Upper lobe of left lung (tissue), 6 donors: ENCODE data around the gene SETD6. TPM values are rescaled to one million over a fixed set of nuclear protein-coding genes. Genes with fewer than 3 reads are reported as not detected.
A peak's percentile ranks its signal among the peaks of the same experiment; 100 is the strongest.

ENCODE experiments used
- ATAC-seq, 2 donors: fragments of 200-7000 bp; cut with Tn5 transposase; one replicate each; pipeline ENCODE4 v1.9.1; 2022; ENCODE audit warnings: mild to moderate bottlenecking in 2 of 2, moderate library complexity in 2 of 2; ENCODE audit not compliant: low FRiP score in 2 of 2
- DNase-seq, 2 donors: peaks; one replicate each; pipeline ENCODE4 v3.0.0-alpha.2; 2019 to 2020
- H3K27ac ChIP-seq, 4 donors: fragments of 200-600 bp; sonication (generic); one replicate each; pipeline ENCODE4 v1.5.1; 2016 to 2019
- H3K27me3 ChIP-seq, 4 donors: fragments of 200-600 bp; sonication (generic); one replicate each; pipeline ENCODE4 v1.5.1; 2017 to 2019
- H3K36me3 ChIP-seq, 4 donors: fragments of 200-600 bp; sonication (generic); one replicate each; pipeline ENCODE4 v1.5.1; 2016 to 2019
- H3K4me1 ChIP-seq, 4 donors: fragments of 200-600 bp; sonication (generic); one replicate each; pipeline ENCODE4 v1.5.1; 2018 to 2019
- H3K4me3 ChIP-seq, 4 donors: fragments of 200-600 bp; sonication (generic); one replicate each; pipeline ENCODE4 v1.5.1; 2017 to 2019; ENCODE audit warnings: mild to moderate bottlenecking in 2 of 4, moderate library complexity in 1 of 4
- H3K9me3 ChIP-seq, 4 donors: fragments of 200-600 bp; sonication (generic); one replicate each; pipeline ENCODE4 v1.5.1; 2018 to 2019
- EP300 ChIP-seq, 4 donors: sonication (generic); formaldehyde crosslinking; IDR thresholded peaks; one replicate each; pipeline ENCODE4 v1.5.1; 2017; ENCODE audit warnings: antibody characterized with exemption in 4 of 4, control low read depth in 2 of 4
- POLR2A ChIP-seq, 4 donors: fragments of 450-650 bp; IDR thresholded peaks; one replicate each; pipeline ENCODE4 v1.5.1; 2016 to 2017; ENCODE audit warnings: antibody characterized with exemption in 4 of 4, mild to moderate bottlenecking in 2 of 4
- POLR2AphosphoS5 ChIP-seq, 2 donors: sonication (generic); formaldehyde crosslinking; IDR thresholded peaks; one replicate each; pipeline ENCODE4 v1.5.1; 2017; ENCODE audit warnings: antibody characterized with exemption in 2 of 2
- WGBS, 2 donors: methylation state at CpG; one replicate each; pipeline ENCODE4 v1.1.5; 2017 to 2018; 5-methylcytosine and 5-hydroxymethylcytosine counted together
- total RNA-seq, 6 donors: library from RNA; depleted of rRNA in 4 of 6; stranded (reverse); fragments of >200 nt in 4 of 6; gene quantifications; one replicate each; pipeline versions ENCODE4 v1.1.0 to v1.2.1, GENCODE V29; 2016 to 2021
- TF ChIP-seq, protein P1 (sequence below), 6 experiments: fragments of 450-650 bp in 4 of 6; fragments of 200-600 bp in 2 of 6; sonication (generic) in 2 of 6; IDR thresholded peaks; one replicate each; pipeline ENCODE4 v1.5.1; 2016 to 2019; ENCODE audit warnings: antibody characterized with exemption in 6 of 6
- donor health status: DM: no; HTN: no; CAD: no; lungs with moderate emphysema.
- donor health status: DM: no; HTN: yes; CAD: no; lungs with severe emphysema.

The SETD6 gene
- total RNA-seq, 6 donors from 2014 or later = 17.3 to 78.6 (median 31.7) TPM

DNA sequence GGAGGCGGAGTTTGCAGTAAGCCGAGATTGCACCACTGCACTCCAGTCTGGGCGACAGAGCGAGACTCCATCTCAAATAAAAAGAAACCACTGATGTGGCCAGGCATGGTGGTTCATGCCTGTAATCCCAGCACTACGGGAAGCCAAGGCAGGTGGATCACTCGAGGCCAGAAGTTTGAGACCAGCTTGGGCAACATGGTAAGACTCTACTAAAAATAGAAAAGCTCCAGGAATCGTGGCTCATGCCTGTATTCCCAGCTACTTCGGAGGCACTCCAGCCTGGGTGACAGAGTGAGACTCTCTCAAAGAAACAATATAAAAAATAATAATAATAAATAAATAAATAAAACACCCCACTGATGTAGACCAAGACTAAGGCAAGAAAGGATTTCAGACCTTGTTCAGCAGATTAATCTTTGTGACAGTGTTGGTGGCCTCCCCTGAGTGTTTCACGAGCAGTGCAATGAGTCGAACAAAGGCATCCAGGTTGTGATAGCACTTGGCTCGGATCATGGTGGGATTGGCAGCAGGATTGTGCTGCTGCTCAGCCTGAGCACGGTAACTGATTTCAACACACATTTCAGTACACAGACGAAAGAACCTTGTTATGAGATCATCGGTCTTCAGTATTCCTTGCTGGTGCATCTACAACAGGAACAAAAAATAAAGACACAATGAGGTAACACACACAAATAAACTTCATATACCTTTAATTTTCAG is 18.6 kb downstream of the SETD6 start:
- no peak for ATAC-seq
- H3K27ac ChIP-seq = no peak overlapping the region
- TF ChIP-seq, protein P1, sequence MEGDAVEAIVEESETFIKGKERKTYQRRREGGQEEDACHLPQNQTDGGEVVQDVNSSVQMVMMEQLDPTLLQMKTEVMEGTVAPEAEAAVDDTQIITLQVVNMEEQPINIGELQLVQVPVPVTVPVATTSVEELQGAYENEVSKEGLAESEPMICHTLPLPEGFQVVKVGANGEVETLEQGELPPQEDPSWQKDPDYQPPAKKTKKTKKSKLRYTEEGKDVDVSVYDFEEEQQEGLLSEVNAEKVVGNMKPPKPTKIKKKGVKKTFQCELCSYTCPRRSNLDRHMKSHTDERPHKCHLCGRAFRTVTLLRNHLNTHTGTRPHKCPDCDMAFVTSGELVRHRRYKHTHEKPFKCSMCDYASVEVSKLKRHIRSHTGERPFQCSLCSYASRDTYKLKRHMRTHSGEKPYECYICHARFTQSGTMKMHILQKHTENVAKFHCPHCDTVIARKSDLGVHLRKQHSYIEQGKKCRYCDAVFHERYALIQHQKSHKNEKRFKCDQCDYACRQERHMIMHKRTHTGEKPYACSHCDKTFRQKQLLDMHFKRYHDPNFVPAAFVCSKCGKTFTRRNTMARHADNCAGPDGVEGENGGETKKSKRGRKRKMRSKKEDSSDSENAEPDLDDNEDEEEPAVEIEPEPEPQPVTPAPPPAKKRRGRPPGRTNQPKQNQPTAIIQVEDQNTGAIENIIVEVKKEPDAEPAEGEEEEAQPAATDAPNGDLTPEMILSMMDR (IDR thresholded peaks at IDR 0.05) = no peak
- no peak for TF ChIP-seq POLR2AphosphoS5 (IDR thresholded peaks at IDR 0.05)
- TF ChIP-seq EP300 (IDR thresholded peaks at IDR 0.05) = no peak
- no peak for TF ChIP-seq POLR2A (IDR thresholded peaks at IDR 0.05)
- H3K4me3 ChIP-seq = no peak overlapping the region
- H3K9me3 ChIP-seq = no peaks in the 10 kb centered on the region
- 90 to 95% methylated on average over 14 of the region's 14 CpGs for WGBS, 2 donors
- no peak for DNase-seq
- H3K36me3 ChIP-seq = peaks cover 58 to 100% (median 88%) of the 10 kb centered on the region in 4 donors
- H3K4me1 ChIP-seq = no peaks in the 10 kb centered on the region
- no peaks in the 10 kb centered on the region for H3K27me3 ChIP-seq

DNA sequence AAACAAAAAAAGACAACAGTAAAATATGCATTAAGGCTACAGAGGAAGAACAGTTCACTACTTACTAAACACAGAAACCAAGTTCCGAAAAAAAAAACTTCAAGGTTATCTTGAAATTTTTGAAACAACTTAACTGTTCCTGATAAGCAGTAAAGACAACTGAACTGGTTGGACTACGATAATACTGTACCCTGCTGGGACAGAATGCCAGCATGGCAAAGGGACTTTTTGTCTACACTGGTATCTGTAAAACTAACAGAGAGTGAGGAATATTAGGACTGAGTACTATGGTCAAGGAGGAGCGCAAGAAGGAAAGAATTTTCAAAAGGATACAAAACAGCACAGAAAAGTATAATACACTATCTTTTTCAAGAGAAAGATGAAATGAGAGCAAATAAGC is 19.8 kb downstream of the SETD6 start:
- H3K4me1 ChIP-seq = no peaks in the 10 kb centered on the region
- no peak for TF ChIP-seq POLR2AphosphoS5 (IDR thresholded peaks at IDR 0.05)
- TF ChIP-seq, protein P1 (IDR thresholded peaks at IDR 0.05) = no peak
- TF ChIP-seq EP300 (IDR thresholded peaks at IDR 0.05) = no peak
- no peak for TF ChIP-seq POLR2A (IDR thresholded peaks at IDR 0.05)
- DNase-seq (no peak), ATAC-seq (no peak)
- H3K4me3 ChIP-seq = no peak overlapping the region
- no peaks in the 10 kb centered on the region for H3K27me3 ChIP-seq
- H3K27ac ChIP-seq = no peak overlapping the region
- no peaks in the 10 kb centered on the region for H3K9me3 ChIP-seq
- WGBS, 2 donors = 85 to 94% methylated on average over 3 of the region's 3 CpGs
- H3K36me3 ChIP-seq = peaks cover 63 to 100% (median 89%) of the 10 kb centered on the region in 4 donors

DNA sequence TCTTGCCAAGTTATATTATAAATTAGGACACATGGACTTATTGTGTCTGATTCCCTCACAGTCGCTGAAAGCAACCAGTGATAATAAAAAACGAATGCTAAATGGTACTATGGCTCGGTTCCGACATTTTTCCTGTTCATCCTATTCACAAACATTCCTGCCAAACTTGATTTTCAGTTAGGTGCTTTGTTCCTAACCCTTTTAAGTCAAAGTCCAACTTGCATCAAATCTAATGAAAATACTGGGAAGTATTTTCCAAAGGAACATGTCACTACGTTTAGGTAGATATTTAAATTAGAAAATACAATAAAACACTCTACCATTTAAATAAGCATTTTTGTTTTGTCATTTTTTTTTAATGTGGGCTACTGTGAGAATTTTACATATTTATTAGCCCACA is 21.0 kb downstream of the SETD6 start:
- no peak for DNase-seq
- no peak overlapping the region for H3K4me3 ChIP-seq
- no peaks in the 10 kb centered on the region for H3K9me3 ChIP-seq
- no peaks in the 10 kb centered on the region for H3K4me1 ChIP-seq
- H3K27me3 ChIP-seq = no peaks in the 10 kb centered on the region
- 81 to 82% methylated on average over 5 of the region's 5 CpGs for WGBS, 2 donors
- no peak for ATAC-seq
- H3K36me3 ChIP-seq = peaks cover 65 to 100% (median 91%) of the 10 kb centered on the region in 4 donors
- H3K27ac ChIP-seq = no peak overlapping the region
- TF ChIP-seq POLR2AphosphoS5 (IDR thresholded peaks at IDR 0.05) (no peak), POLR2A (IDR thresholded peaks at IDR 0.05) (no peak), EP300 (IDR thresholded peaks at IDR 0.05) (no peak)
- TF ChIP-seq, protein P1 (IDR thresholded peaks at IDR 0.05) = no peak

DNA sequence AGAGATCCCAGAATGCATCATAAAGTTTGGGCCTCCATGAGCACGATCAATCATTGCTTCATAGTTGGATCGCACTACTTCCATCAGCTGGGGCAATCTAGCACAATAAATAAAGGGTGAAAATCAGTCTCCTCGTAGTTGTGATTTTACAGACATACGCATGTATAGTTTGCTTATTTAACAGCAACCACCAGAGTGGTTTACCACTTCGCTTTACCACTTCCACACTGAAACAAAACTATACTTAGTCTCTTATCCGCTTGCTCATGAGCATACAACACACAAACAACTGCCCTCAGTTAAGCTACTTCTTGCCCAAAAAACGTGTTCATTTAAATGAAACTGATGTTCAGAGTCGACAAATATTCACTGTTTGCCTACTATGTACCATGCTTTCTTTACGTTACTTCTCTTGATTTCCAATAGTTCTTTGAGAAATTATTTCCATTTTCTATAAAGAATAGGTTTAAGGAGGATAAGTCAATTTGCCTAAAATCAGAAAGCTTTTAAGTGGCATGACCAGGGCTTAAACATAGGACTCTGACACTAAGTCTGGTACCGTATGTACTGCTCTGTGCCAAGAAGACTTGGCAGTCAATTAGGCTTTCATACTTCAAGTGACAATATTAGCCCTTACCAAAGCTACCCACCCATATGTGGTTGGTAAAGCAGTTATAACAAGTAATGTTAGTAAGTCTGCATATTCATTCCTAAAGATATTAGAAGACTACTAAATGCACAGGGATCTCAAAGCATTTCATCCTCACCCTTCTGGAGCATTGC is 22.0 kb downstream of the SETD6 start:
- TF ChIP-seq POLR2AphosphoS5 (IDR thresholded peaks at IDR 0.05) (no peak), POLR2A (IDR thresholded peaks at IDR 0.05) (no peak), EP300 (IDR thresholded peaks at IDR 0.05) (no peak)
- TF ChIP-seq, protein P1 (IDR thresholded peaks at IDR 0.05) = no peak
- 90 to 96% methylated on average over 10 of the region's 10 CpGs for WGBS, 2 donors
- DNase-seq = no peak
- ATAC-seq = peak in 1 of 2 donors; percentile 30
- H3K9me3 ChIP-seq = no peaks in the 10 kb centered on the region
- H3K27ac ChIP-seq = no peak overlapping the region
- peaks cover 63 to 100% (median 91%) of the 10 kb centered on the region in 4 donors for H3K36me3 ChIP-seq
- no peaks in the 10 kb centered on the region for H3K4me1 ChIP-seq
- H3K4me3 ChIP-seq = no peak overlapping the region
- no peaks in the 10 kb centered on the region for H3K27me3 ChIP-seq
